CD4-positive, alpha-beta T cell treated with Interleukin-6 for 4 hours (primary cell): Measurements from ENCODE around the gene IL16.
"Not testable (repeated sequence)": the region's sequence is repeated elsewhere in the genome, so short reads cannot be mapped to it uniquely, and the experiment has no call there.

Source experiments
- DNase-seq: peaks from one replicate; pipeline ENCODE4 v3.0.0-alpha.2; 2020; ENCODE audit warnings: mixed read lengths

IL16 gene

GRCh38 chr15:81196576-81197254 is at the start of gene IL16:
TSS of gene IL16 (plus strand) at chr15:81196879. CDS start at chr15:81225400, 28,521 bp downstream.
- DNase-seq, result no peak

GRCh38 chr15:81151389-81151788 is 45.3 kb upstream of the IL16 start:
- no peak for DNase-seq

DNA sequence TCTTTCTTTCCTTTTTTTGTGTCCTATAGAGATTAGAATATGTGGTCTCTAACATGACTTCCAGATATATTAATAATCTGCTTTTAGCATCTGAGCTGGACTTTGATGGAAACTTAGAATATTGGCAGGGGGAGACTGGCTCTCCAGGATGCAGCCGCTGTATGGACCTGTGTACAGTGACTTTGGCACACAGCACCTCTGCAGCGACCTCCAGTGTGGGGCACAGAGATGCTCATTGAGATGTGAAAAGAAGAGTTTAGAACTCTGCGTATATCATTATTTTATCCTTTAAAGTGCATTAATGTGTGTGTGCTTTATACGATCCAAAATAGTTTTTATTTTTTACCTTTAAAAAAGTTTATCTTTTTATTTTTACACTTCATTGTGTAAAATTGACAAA is 44.3 kb upstream of the IL16 start:
- no peak for DNase-seq

DNA sequence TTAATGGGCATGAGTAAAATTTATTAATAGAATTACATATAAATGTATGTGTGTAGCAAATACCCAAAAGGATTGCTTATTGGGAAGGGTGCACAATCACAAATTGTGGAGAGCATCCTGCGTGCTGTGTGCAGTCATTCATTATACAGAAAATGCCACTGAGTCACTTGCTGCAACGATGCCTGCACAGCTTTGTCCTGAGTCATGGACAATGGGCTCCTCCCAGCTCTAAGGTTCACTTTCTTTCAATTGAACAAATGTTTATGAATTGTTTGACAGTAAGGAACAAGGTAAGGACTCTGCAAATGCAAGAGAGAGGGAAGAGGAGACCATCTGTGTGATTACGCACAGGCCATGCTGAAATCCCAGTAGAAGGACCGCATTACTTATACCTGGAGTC is 43.9 kb upstream of the IL16 start:
- DNase-seq, result no peak

- no peak for DNase-seq
Observed at GRCh38 chr15:81155375-81156218, 41.1 kb upstream of the IL16 start.

DNA sequence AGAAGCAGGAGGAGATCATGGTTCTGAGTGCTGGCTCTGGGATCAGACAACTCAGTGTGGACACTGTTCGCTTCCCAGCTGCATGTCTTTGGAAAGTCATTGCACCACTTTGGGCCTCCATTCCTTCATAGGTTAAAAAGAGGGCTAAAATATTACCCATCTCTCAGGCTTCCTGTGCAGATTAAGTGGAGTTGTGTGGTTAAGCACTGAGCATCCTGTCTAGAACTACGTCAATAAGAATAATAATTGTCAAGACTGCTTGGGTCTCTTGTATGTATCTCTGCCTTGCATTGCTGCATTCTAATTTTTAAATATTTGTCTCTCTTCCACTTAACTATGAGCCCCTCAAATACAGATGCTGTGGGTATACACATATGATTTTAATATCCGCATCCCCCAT is 40.4 kb upstream of the IL16 start:
- no peak for DNase-seq

DNA sequence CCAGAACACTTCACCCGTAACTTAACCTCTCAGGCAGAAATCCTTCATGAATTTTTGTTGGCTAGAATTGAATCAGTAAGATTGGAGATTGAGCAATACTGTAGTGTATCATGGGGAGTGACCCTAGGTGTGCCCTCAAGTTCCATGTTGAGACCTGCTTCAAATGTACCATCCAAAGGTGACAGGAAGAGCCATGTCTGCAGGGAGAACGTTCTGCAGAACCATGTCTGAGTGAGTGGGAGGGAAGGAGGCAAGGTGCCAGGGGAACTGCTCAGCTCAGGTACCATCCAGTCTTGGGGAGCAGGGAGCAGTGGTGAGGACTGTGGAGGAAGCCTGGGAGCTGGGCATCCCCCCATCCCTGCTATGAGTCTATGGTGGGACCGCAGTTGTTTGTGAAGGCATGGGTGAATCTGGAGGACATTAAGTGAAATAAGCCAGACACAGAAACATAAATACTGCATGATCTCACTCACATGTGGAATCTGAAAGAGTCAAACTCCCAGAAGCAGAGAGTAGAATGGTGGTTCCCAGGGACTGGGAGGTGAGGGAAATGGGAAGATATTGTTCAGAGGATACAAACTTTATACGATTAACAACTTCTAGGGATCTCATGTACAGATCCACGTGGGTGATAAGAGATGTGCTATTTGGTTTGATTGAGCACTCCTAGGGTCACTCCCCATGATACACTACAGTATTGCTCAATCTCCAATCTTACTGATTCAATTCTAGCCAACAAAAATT is 39.3 kb upstream of the IL16 start:
- no peak for DNase-seq

DNA sequence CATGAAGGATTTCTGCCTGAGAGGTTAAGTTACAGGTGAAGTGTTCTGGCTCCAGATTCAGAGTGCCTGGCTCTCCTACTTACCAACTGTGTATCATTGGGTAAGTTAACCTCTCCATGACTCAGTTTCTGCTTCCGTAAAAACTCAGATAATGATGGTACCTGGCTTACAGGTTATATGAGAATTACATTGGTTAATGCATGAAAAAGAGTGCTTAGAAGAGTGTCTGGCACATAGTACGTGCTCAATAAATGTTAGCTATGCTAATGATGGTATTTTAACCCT is 38.8 kb upstream of the IL16 start:
- no peak for DNase-seq

- DNase-seq, result not testable (repeated sequence)
Observed at GRCh38 chr15:81158561-81158960, 38.1 kb upstream of the IL16 start.

DNA sequence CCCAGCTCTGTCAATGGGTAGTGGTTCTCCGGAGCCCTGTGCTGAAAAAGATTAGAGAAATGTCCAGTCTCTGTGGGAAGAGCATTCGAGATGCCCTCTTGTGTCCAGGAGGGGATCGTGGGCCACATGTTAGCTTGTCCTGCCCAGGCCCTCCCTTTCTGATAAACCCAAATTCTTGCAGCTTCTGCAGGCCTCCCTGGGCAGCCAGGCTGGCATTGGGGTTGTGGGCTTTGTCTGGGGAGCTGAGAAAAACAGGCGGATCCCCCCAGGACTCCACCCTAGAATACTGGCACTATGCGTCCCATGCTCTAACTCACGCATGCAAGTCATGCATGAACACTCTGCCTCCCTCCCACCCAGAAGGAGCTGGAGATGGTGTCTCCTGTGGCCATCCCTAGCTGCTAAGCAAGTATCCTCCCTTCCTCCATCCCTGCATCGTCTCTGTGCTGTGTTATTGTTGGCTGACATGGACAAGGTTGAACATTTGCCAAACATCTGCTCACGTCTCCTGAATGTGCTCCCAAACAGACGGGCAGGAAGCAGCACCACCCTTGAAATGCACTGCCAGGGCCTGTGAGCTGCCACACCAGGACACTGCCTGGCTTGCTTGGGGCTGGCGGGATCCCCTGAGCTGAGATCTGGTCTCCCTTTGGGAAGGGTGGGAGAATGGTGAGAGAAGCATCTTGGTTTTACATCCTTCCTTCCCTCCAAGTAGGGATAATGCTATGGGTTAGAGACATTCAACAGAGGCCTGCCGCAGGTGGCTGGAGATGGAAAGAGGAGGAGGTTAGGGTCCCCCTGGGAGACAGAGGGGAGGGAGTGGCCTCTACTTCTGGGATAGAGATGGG is 36.1 kb upstream of the IL16 start:
- DNase-seq, result no peak

DNA sequence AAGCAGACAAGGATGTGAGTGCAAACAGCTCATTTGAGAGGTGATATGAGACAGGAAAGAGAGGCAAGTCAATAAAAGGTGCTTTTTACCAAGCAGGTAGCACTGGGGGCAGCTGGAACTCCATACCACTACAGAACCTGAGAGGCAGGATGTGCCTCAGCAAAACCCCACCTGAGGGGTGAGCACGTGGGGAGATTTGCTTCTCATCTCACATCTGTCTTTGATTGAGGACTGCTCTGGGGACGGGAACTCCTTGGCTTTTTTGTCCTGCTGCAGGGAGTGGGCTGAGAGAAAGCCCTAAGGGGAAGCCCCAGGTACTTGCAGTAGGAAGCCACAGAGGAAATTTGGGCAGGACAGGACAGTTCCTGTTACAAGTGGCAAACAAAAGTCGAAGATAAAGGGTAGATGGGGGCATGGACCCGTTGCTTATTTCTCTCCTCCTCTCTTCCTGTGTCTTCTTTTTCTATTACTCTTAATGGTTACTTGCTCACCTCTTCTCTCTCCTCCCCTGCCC is 35.5 kb upstream of the IL16 start:
- no peak for DNase-seq

DNA sequence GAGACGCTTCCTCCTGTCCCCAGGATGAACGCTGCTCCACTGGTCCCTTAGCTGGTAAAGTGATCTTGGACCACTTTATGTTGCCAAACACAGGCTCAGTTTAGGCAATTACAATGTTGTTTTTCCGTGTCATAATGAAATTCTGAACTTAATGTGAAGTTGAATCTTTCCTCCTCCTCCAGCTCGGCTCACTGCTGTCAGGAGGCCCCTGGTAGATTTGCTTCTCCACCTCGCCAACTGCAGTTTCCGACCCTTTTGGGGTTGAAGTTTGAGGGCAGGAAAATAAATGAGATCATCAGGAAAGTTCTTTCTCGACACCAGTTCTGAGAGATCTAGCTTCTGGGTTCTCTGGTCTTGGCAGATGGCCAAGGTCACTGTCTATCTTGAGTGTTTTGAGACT is 34.8 kb upstream of the IL16 start:
- no peak for DNase-seq

DNA sequence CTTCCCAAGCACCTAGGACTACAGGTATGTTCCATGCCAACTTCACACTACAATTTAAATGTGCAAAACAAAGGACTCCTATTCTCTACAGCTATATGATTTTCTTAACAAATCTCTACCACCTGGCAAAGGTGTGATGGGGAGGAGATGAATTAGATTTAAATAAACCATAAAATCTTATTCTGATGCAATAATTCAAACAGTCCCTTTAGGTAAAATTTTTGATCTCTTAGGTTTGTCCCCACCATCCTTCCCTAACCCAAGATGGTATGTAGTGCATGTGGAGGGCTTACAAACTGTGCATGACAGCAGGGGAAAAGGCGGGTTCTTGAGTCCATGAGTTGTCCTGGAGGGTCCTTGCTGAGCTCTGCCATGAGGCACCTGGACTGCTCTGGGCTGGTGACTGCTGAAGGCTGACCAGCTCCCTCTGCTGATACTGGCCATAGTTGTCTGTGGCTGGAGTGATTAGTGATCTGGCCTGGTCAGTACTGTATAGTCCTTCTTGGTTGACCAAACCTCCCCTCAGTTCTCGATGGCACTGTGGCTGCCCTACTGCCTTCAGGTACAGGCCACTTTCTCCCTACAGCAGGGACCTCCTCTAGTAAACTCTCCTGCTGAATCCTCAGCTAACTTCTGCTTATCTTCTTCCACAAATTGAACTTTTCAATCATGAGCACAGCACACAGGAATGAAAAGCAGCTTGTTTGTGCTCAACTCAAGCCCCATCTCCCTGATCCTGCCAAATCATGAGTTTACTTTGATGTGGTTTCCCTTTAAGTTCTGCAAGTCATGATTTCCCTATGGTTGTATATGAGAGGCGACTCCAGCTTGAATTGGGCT is 32.5 kb upstream of the IL16 start:
- DNase-seq, result no peak

DNA sequence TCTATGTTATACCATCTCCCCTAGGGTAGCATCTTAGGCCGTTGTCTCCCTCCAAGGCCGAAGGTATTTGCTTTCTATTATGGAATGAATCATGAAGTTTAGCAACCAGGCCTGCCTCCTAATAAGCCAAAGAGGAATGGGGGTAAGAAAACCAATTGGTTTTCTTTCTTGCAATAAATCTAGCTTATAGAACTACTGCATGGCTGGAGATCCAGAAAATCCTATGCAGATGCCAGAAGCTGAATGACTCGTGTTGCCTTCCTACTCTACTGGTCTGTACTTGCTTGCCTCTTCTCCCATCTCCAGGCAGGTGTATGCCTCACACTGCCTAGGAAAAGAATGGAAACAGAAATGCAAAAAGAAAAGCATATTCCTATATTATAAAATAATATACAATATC is 31.1 kb upstream of the IL16 start:
- no peak for DNase-seq

- DNase-seq, result no peak
Observed at GRCh38 chr15:81166636-81167305, 29.9 kb upstream of the IL16 start.

GRCh38 chr15:81168131-81168526 is 28.6 kb upstream of the IL16 start:
- no peak for DNase-seq

DNA sequence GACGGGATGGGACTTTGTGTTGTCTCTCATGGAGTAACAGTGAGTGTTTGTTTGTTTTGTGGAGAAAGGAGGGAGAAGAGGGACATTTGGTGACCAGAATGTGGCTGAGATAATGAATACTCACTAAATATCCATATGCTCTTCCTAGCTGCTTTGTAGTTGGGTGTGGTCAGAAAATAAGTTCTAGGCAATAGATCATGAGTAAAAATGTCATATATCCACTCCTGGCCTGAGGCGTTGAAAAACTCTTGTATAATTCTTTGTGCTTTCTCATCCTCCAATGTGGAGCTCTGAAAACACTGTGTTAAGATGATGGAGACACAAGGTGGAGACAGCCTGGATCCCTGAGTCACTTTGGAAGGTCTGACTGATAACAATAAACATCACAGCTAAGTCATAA is 28.0 kb upstream of the IL16 start:
- DNase-seq, result no peak

GRCh38 chr15:81170511-81170910 is 26.2 kb upstream of the IL16 start:
- DNase-seq, result no peak

GRCh38 chr15:81171286-81171685 is 25.4 kb upstream of the IL16 start:
- DNase-seq, result no peak

GRCh38 chr15:81174125-81174791 is 22.4 kb upstream of the IL16 start:
- no peak for DNase-seq
